ENCODE data around the gene ABCA4.

Gene ABCA4

GRCh38 chr1:94104127-94104684, 16.7 kb downstream of the ABCA4 start:
- no peak for DNase-seq

GRCh38 chr1:94103608-94104007, 17.3 kb downstream of the ABCA4 start:
- no peak for DNase-seq

GRCh38 chr1:94101613-94102525, 19.1 kb downstream of the ABCA4 start:
- no peak for DNase-seq

GRCh38 chr1:94100785-94101612, 19.9 kb downstream of the ABCA4 start:
- DNase-seq: peak; percentile 42

GRCh38 chr1:94100129-94100784, 20.7 kb downstream of the ABCA4 start:
- no peak for DNase-seq

- no peak for DNase-seq
Measured at GRCh38 chr1:94099303-94099702, 21.6 kb downstream of the ABCA4 start.

GRCh38 chr1:94098585-94099111, 22.3 kb downstream of the ABCA4 start:
- DNase-seq: no peak

- DNase-seq: no peak
Measured at GRCh38 chr1:94096797-94097549, 24.0 kb downstream of the ABCA4 start.

GRCh38 chr1:94095744-94096469, 25.0 kb downstream of the ABCA4 start:
- DNase-seq: peak; percentile 47

GRCh38 chr1:94095112-94095637, 25.8 kb downstream of the ABCA4 start:
- DNase-seq: peak; percentile 57

- DNase-seq: peak; percentile 35
Measured at GRCh38 chr1:94094469-94095111, 26.4 kb downstream of the ABCA4 start.

- DNase-seq: peak; percentile 36
Measured at GRCh38 chr1:94093996-94094395, 27.0 kb downstream of the ABCA4 start.

- DNase-seq: no peak
Measured at GRCh38 chr1:94093396-94093795, 27.6 kb downstream of the ABCA4 start.

GRCh38 chr1:94092210-94092613, 28.7 kb downstream of the ABCA4 start:
- DNase-seq: peak; percentile 45

- DNase-seq: no peak
Measured at GRCh38 chr1:94090761-94091160, 30.2 kb downstream of the ABCA4 start.

- no peak for DNase-seq
Measured at GRCh38 chr1:94087193-94087592, 33.8 kb downstream of the ABCA4 start.

GRCh38 chr1:94084547-94084946, 36.4 kb downstream of the ABCA4 start:
- no peak for DNase-seq

GRCh38 chr1:94084085-94084484, 36.9 kb downstream of the ABCA4 start:
- no peak for DNase-seq

GRCh38 chr1:94083681-94084080, 37.3 kb downstream of the ABCA4 start:
- DNase-seq: no peak

All from EL (cell line).